Glutamatergic neuron (in vitro differentiated cells): Measurements from ENCODE around the gene NXNL2. TPM values are rescaled to one million over a fixed set of nuclear protein-coding genes. Genes with fewer than 3 reads are reported as not detected.

Source experiments
- DNase-seq: peaks from one replicate; pipeline ENCODE4 v3.0.0; 2022
- H3K27ac Mint-ChIP-seq: one replicate; pipeline ENCODE4 v1.8.0; 2020; ENCODE audit warnings: mild to moderate bottlenecking, mixed read lengths, inconsistent platforms; ENCODE audit not compliant: unreplicated experiment
- H3K27me3 Mint-ChIP-seq: one replicate; pipeline ENCODE4 v1.8.0; 2020; ENCODE audit warnings: mild to moderate bottlenecking, moderate library complexity, mixed read lengths, inconsistent platforms; ENCODE audit not compliant: unreplicated experiment
- H3K36me3 Mint-ChIP-seq: one replicate; pipeline ENCODE4 v1.8.0; 2020; ENCODE audit warnings: mild to moderate bottlenecking, mixed read lengths, inconsistent platforms; ENCODE audit not compliant: unreplicated experiment
- H3K4me1 Mint-ChIP-seq: one replicate; pipeline ENCODE4 v1.8.0; 2020; ENCODE audit warnings: mild to moderate bottlenecking, low read depth, mixed read lengths, inconsistent platforms; ENCODE audit not compliant: unreplicated experiment
- H3K4me3 Mint-ChIP-seq: one replicate; pipeline ENCODE4 v1.8.0; 2020; ENCODE audit warnings: mild to moderate bottlenecking, mixed read lengths, inconsistent platforms; ENCODE audit not compliant: unreplicated experiment
- H3K9me3 Mint-ChIP-seq: one replicate; pipeline ENCODE4 v1.8.0; 2020; ENCODE audit warnings: mild to moderate bottlenecking, moderate library complexity, mixed read lengths, inconsistent platforms; ENCODE audit not compliant: unreplicated experiment
- CTCF ChIP-seq: fragments of 200-600 bp; sonication (generic); IDR thresholded peaks from one replicate; pipeline ENCODE4 v1.5.0; 2021; ENCODE audit not compliant: partially characterized antibody, unreplicated experiment
- total RNA-seq: library from RNA; stranded (reverse); fragmentation: NEBNext Ultra II Directional; extraction: Animal tissue kit (Norgen Biotek cat#: 25700); gene quantifications from one replicate; pipeline ENCODE4 v1.2.1, GENCODE V29; 2021; ENCODE audit not compliant: unreplicated experiment

Gene NXNL2
- total RNA-seq, 1 donor from 2014 or later = not detected

GRCh38 chr9:88577256-88578120, 42.5 kb downstream of the NXNL2 start:
- Mint-ChIP-seq H3K9me3 (no peaks in the 10 kb centered on the region), H3K36me3 (peaks cover 6% of the 10 kb centered on the region), H3K4me1 (peaks cover 10% of the 10 kb centered on the region), H3K4me3 (no peak overlapping the region), H3K27me3 (peaks cover 5% of the 10 kb centered on the region), H3K27ac (peak overlapping the region; percentile 14)
- DNase-seq = no peak
- TF ChIP-seq CTCF = no peak

- peaks cover 4% of the 10 kb centered on the region for H3K27me3 Mint-ChIP-seq
- DNase-seq = peak; percentile 92
- H3K9me3 Mint-ChIP-seq = no peaks in the 10 kb centered on the region
- peaks cover 3% of the 10 kb centered on the region for H3K36me3 Mint-ChIP-seq
- TF ChIP-seq CTCF = peak; percentile 96
- peaks cover 10% of the 10 kb centered on the region for H3K4me1 Mint-ChIP-seq
- no peak overlapping the region for H3K4me3 Mint-ChIP-seq
- no peak overlapping the region for H3K27ac Mint-ChIP-seq
These were observed 43.4 kb downstream of the NXNL2 start for GRCh38 chr9:88578121-88579049.

- no peak overlapping the region for H3K4me3 Mint-ChIP-seq
- H3K27ac Mint-ChIP-seq = no peak overlapping the region
- H3K36me3 Mint-ChIP-seq = no peaks in the 10 kb centered on the region
- TF ChIP-seq CTCF = no peak
- DNase-seq = no peak
- H3K4me1 Mint-ChIP-seq = peaks cover 8% of the 10 kb centered on the region
- no peaks in the 10 kb centered on the region for H3K9me3 Mint-ChIP-seq
- H3K27me3 Mint-ChIP-seq = peaks cover 2% of the 10 kb centered on the region
These were observed 44.2 kb downstream of the NXNL2 start for GRCh38 chr9:88579050-88579715.

GRCh38 chr9:88580961-88581360, 46.0 kb downstream of the NXNL2 start:
- no peaks in the 10 kb centered on the region for H3K9me3 Mint-ChIP-seq
- H3K4me1 Mint-ChIP-seq = peaks cover 2% of the 10 kb centered on the region
- no peak for TF ChIP-seq CTCF
- DNase-seq = no peak
- no peak overlapping the region for H3K27ac Mint-ChIP-seq
- no peak overlapping the region for H3K4me3 Mint-ChIP-seq
- H3K36me3 Mint-ChIP-seq = peaks cover under 1% of the 10 kb centered on the region
- no peaks in the 10 kb centered on the region for H3K27me3 Mint-ChIP-seq
